Activated CD8-positive, alpha-beta memory T cell treated with anti-CD3 and anti-CD28 coated beads, Interleukin-2, amount 10 ng/mL, durations not matched to agents 7 days and 5 days (primary cell): ENCODE results near the gene ZNF628. TPM values are rescaled to one million over a fixed set of nuclear protein-coding genes. Genes with fewer than 3 reads are reported as not detected.

Experiments used
- ATAC-seq: fragments of 150-1000 bp; cut with Tn5 transposase; one replicate; pipeline ENCODE4 v1.10.0; 2021; ENCODE audit warnings: moderate library complexity
- CTCF ChIA-PET: fragments of 350-600 bp; sonication (Branson Sonifier 250); formaldehyde crosslinking; loops from one replicate; lab custom pipeline; 2021; ENCODE audit warnings: antibody characterized with exemption; lab: Charles Lee
- DNase-seq: peaks from one replicate; pipeline ENCODE4 v3.0.0-alpha.2; 2020
- H3K27ac Mint-ChIP-seq: one replicate; pipeline ENCODE4 v1.8.0; 2021; ENCODE audit warnings: mild to moderate bottlenecking, mixed read lengths
- H3K27me3 Mint-ChIP-seq: one replicate; pipeline ENCODE4 v1.8.0; 2021; ENCODE audit warnings: mixed read lengths
- H3K36me3 Mint-ChIP-seq: one replicate; pipeline ENCODE4 v1.8.0; 2021; ENCODE audit warnings: mild to moderate bottlenecking, mixed read lengths
- H3K4me1 Mint-ChIP-seq: one replicate; pipeline ENCODE4 v1.8.0; 2021; ENCODE audit warnings: mixed read lengths
- H3K4me3 Mint-ChIP-seq: one replicate; pipeline ENCODE4 v1.8.0; 2021; ENCODE audit warnings: mild to moderate bottlenecking, moderate library complexity, mixed read lengths
- H3K9me3 Mint-ChIP-seq: one replicate; pipeline ENCODE4 v1.8.0; 2022; ENCODE audit warnings: low read depth, mixed read lengths
- total RNA-seq, 2 experiments: library from RNA; stranded (reverse); gene quantifications; one replicate each; pipeline ENCODE4 v1.2.3, GENCODE V29; 2021

The ZNF628 gene
- total RNA-seq, 2 experiments from 2014 or later: 8.8 to 8.9 TPM

DNA sequence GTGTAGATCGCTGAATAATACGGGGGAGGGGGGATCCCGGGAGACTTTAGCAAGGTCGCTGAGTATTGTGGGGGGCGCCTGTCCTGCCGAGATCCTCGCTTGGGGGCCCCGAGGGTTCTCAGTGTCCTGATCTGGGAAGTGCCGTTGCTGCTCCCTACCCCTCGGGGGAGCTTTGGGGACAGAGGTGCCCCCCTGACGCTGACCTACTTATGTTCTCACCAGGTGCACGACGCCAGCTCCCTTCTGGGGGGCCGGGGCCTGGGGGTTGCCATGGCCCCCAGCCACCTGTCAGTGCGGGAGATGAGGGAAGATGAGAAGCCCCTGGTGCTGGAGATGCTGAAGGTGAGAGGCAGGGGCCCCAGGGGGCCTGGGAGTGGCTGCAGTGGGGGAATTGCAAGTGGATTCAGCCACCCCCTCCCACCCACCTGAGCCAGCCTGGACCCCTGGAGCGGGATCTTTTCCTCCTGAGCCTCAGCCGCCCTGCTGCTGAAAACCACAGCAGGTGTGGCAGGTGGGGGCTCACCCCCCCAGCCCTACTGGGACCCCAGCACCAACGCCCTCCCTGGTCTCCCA is 9.1 kb downstream of the ZNF628 start:
- Mint-ChIP-seq H3K36me3 (peaks cover 2% of the 10 kb centered on the region), H3K4me3 (peak overlapping the region; percentile 73), H3K27me3 (no peaks in the 10 kb centered on the region), H3K9me3 (no peaks in the 10 kb centered on the region), H3K27ac (peak overlapping the region; percentile 70), H3K4me1 (peaks cover 6% of the 10 kb centered on the region)
- no peak for ATAC-seq
- DNase-seq: no peak
- CTCF ChIA-PET: interaction anchor here (0.8 to 5.2 kb wide), 7 partner anchors 9 to 345 kb away, joined by 3 to 42 read pairs (median 5); partner anchors contain the start of gene ZNF628

DNA sequence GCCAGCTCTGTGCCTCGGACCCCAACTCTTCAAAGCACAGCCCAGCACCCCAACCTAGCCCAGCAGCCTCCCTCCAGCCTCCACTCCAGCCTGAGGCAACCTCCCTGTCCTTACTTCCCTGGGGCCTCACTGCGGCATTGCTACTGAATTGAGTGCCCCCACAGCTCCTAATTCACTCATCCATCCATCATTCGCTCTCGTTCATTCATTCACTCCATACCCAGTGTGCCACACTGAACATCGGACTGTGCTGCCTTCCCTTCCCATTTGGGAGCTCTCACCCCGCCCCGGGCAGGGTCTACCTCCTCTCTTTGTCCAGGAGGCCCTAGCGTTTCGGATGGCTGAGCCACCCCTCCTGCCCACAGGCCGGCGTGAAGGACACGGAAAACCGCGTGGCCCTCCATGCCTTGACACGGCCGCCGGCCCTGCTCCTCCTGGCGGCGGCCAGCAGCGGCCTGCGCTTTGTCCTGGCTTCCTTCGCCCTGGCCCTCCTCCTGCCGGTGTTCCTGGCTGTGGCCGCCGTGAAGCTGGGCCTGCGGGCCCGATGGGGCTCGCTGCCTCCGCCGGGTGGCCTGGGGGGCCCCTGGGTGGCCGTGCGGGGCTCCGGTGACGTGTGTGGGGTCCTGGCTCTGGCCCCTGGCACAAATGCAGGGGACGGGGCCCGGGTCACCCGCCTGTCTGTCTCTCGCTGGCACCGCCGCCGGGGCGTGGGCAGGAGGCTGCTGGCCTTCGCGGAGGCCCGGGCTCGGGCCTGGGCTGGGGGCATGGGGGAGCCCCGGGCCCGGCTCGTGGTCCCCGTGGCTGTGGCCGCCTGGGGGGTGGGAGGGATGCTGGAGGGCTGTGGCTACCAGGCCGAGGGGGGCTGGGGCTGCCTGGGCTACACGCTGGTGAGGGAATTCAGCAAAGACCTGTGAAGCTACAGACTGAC is 9.9 kb downstream of the ZNF628 start:
- no peaks in the 10 kb centered on the region for H3K9me3 Mint-ChIP-seq
- DNase-seq (no peak), ATAC-seq (no peak)
- H3K36me3 Mint-ChIP-seq: peaks cover 2% of the 10 kb centered on the region
- H3K4me1 Mint-ChIP-seq: peaks cover 6% of the 10 kb centered on the region
- H3K4me3 Mint-ChIP-seq: peak overlapping the region; percentile 73
- H3K27ac Mint-ChIP-seq: peak overlapping the region; percentile 59
- CTCF ChIA-PET: interaction anchor here (0.7 to 5.2 kb wide), 7 partner anchors 10 to 345 kb away, joined by 3 to 42 read pairs (median 5); partner anchors contain the start of gene ZNF628
- H3K27me3 Mint-ChIP-seq: no peaks in the 10 kb centered on the region

DNA sequence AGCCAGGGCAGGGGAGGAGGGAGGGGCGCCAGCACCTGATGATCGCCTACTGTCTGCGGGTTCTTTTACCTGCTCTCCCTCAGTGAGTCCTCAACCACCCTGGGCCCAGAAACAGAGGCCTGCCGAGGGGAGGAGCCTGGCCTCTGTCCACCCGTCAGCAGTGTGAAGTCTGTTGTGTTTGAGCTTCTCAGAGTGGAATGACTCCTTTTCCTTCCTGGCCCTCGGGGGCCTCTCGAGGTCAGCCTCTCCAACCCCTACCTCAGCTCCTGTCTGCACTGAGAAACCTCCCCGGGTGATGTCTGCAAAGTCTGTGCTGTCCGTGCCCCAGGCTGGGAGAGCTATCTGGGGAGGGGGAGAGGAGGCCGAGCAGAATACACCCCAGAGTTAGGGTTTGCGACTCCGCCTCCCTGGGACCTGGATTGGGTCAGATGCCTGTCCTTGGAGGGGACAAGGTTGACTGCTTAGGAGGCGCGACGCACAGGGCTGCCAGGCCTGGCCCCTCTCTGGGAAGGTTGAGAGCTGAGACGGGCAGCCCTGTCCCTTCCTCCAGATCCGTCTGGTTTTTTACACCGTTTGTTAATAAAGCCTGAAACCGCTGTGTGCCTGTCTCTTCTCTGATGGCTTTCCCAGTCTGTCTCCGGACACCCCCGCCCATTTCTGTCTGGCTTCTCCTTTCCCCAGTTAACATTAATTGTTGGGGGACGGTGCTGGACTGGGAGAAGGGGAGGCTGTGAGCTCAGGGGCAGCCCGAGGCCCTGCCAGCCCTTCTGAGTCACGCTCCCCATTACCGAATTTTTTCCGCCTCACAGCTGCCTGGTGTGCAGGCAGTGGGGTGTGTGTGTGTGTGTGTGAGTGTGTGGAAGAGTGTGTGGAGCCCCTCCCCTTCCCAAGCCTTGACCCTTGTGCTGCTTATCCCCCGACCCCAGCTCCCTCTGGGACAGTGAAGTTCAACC is 10.8 kb downstream of the ZNF628 start:
- CTCF ChIA-PET: interaction anchor here (0.7 to 5.2 kb wide), 5 partner anchors 10 to 346 kb away, joined by 3 to 42 read pairs (median 5); partner anchors contain the start of gene ZNF628
- DNase-seq (no peak), ATAC-seq (peak; percentile 20)
- Mint-ChIP-seq H3K36me3 (peaks cover 2% of the 10 kb centered on the region), H3K9me3 (no peaks in the 10 kb centered on the region), H3K27me3 (no peaks in the 10 kb centered on the region), H3K4me1 (peaks cover 6% of the 10 kb centered on the region), H3K27ac (no peak overlapping the region), H3K4me3 (no peak overlapping the region)

DNA sequence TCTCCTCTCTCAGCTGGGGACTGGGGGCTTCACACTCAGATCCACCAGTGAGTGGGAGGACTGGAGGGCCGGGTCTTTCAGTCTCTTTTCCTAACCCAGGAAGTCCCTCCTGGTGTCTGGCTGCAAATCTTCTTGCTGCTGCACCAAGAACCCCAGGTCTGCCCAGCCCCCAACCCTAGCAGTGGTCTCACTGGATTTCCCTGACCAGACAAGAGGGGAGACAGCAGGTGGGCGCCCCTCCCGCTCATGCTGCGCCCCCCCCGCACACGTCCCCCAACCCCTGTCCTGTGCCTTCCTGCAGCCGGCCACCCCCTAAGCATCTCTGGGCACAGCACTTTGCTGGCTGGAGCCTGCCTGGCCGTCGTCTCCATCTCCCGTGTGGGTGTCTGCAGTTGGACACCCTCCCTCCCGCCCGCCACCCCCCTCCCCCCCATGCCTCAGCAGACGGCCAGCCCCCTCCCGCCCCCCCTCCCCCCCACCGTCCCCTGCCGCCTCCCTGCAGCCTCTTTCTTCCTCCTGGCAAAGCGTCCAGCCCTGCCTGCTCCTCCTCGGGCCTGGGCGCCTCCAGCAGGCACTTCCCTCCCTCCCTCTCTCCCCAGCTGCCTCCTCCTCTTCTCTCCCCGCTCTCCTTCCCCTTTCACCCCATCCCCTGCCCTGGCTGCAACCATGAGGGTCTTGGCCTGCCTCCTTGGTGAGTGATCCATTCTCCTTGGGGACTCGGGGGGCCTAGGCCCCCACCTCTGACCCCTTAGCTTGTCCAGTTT is 11.7 kb downstream of the ZNF628 start, which contains the start of gene SSC5D:
Gene SSC5D, plus strand, starts transcription at position 513 of the 764 bp plus-strand sequence. Its CDS starts 154 bp downstream, at position 667.
- no peak within 1 kb of the TSS for H3K4me3 Mint-ChIP-seq
- no peaks in the 10 kb centered on the region for H3K36me3 Mint-ChIP-seq
- ATAC-seq (no peak), DNase-seq (no peak)
- peaks cover 6% of the 10 kb centered on the region for H3K4me1 Mint-ChIP-seq
- H3K9me3 Mint-ChIP-seq: no peaks in the 10 kb centered on the region
- peaks cover 3% of the 10 kb centered on the region for H3K27me3 Mint-ChIP-seq
- CTCF ChIA-PET: interaction anchor here (1.0 to 4.2 kb wide), 2 partner anchors 16 to 347 kb away, joined by 5 to 42 read pairs; no protein-coding TSS in a partner anchor
- no peak within 1 kb of the TSS for H3K27ac Mint-ChIP-seq

DNA sequence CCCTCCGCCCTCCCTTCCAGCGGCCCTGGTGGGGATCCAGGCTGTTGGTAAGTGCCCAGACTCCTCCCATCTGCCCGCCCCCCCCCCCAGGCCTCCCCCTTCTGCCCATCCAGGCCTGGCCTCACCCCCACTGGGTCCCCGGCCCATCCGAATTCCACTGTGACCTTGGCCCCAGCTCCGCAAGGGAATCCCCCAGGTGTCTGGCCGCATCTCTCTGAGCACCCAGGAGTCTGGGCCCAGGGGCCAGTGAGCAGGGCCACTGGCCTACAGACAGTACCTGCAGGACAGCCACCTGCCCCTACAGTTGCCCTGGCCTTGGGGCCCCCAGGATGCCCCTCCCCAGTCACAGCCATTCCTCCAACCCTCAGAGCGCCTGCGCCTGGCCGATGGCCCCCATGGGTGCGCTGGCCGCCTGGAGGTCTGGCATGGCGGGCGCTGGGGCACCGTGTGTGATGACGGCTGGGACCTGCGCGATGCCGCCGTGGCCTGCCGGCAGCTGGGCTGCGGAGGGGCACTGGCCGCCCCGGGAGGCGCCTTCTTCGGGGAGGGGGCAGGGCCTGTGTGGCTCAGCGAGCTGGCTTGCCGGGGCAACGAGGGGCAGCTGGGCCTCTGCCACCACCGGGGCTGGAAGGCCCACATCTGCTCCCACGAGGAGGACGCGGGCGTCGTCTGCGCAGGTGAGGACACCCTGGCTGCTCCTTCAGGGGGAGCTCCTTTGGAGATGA is 12.7 kb downstream of the ZNF628 start:
- CTCF ChIA-PET: interaction anchor here (1.0 to 6.4 kb wide), 2 partner anchors 15 to 117 kb away, joined by 3 to 45 read pairs; no protein-coding TSS in a partner anchor
- DNase-seq: no peak
- H3K27me3 Mint-ChIP-seq: peaks cover 5% of the 10 kb centered on the region
- no peak overlapping the region for H3K4me3 Mint-ChIP-seq
- H3K4me1 Mint-ChIP-seq: peaks cover 6% of the 10 kb centered on the region
- H3K36me3 Mint-ChIP-seq: no peaks in the 10 kb centered on the region
- no peak for ATAC-seq
- no peaks in the 10 kb centered on the region for H3K9me3 Mint-ChIP-seq
- H3K27ac Mint-ChIP-seq: no peak overlapping the region

DNA sequence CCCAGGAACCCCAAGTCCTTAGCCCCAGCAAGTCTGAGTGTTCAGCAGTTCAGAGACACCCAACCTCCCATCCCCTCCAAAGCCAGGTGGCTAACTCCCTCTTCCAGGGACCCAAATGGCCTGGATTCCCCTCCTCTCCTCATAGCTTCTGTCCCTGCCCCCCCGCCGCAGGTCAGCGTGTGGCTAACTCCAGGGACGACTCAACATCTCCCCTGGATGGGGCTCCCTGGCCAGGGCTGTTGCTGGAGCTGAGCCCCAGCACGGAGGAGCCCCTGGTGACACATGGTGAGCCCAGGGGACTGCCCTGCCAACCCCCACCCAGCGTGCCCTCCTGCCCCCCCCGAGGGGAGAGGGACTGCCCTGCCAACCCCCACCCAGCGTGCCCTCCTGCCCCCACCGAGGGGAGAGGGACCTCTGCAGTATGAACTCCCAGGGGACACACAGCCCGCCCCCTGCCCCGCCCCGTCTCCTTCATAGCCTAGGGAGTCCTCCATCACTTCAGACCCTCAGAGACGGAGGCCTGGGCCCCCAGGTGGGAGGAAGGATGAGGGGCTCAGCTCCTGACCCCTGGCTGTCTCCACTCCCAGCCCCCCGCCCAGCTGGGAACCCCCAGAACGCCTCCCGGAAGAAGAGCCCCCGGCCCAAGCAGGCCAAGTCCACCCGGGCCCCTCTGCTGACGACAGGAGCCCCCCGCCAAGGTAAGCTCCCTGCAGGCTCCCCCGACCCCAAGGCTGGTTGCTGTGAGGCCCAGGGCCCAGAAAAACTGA is 13.5 kb downstream of the ZNF628 start:
- DNase-seq (no peak), ATAC-seq (no peak)
- no peak overlapping the region for H3K4me3 Mint-ChIP-seq
- no peak overlapping the region for H3K27ac Mint-ChIP-seq
- CTCF ChIA-PET: interaction anchor here (1.0 to 6.4 kb wide), 2 partner anchors 15 to 116 kb away, joined by 3 to 45 read pairs; no protein-coding TSS in a partner anchor
- H3K27me3 Mint-ChIP-seq: peaks cover 5% of the 10 kb centered on the region
- H3K4me1 Mint-ChIP-seq: peaks cover 5% of the 10 kb centered on the region
- H3K9me3 Mint-ChIP-seq: no peaks in the 10 kb centered on the region
- H3K36me3 Mint-ChIP-seq: no peaks in the 10 kb centered on the region

DNA sequence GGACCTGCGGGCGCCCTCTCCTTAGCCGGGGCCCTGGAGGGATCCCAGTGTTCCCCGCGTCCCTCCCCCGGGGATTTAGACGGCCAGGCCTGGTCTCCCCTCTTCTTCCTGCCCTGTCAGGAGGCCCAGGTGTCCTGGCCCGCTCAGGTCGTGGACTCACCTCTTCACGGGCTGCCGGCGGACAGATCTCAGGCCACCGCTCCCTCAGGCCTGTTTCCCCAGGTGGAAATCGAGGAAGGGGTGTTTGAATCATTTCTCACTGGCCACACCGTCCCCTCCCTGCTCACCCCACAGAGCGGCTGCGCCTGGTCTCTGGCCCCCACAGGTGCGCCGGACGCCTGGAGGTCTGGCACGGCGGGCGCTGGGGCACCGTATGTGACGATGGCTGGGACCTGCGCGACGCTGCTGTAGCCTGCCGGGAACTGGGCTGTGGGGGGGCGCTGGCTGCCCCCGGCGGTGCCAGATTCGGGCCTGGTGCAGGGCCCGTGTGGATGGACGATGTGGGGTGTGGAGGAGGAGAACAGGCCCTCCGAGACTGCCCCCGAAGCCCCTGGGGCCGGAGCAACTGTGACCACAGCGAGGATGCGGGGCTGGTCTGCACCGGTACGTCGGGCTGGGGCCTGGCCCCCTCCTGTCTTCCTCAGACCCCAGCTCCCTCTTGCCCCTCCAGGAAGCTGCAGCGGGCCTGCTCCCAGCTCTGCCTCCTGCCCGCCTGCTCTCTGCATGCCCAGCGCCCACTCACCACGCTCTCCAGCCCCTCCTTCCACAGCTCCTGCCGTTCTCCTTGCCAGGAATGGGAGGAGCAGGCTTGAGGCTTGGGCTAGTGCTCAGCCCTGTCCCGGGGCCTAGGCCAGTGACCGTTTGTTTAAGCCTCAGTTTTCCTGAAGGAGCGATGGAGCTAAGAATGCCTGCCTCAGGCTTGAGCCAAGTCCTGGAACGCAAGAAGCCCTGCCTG is 14.3 kb downstream of the ZNF628 start:
- Mint-ChIP-seq H3K27me3 (peaks cover 5% of the 10 kb centered on the region), H3K4me1 (peaks cover 5% of the 10 kb centered on the region), H3K36me3 (no peaks in the 10 kb centered on the region), H3K9me3 (no peaks in the 10 kb centered on the region), H3K4me3 (no peak overlapping the region), H3K27ac (no peak overlapping the region)
- DNase-seq: no peak
- no peak for ATAC-seq
- CTCF ChIA-PET: interaction anchor here (1.3 to 6.4 kb wide), 2 partner anchors 14 to 350 kb away, joined by 4 to 45 read pairs; no protein-coding TSS in a partner anchor

DNA sequence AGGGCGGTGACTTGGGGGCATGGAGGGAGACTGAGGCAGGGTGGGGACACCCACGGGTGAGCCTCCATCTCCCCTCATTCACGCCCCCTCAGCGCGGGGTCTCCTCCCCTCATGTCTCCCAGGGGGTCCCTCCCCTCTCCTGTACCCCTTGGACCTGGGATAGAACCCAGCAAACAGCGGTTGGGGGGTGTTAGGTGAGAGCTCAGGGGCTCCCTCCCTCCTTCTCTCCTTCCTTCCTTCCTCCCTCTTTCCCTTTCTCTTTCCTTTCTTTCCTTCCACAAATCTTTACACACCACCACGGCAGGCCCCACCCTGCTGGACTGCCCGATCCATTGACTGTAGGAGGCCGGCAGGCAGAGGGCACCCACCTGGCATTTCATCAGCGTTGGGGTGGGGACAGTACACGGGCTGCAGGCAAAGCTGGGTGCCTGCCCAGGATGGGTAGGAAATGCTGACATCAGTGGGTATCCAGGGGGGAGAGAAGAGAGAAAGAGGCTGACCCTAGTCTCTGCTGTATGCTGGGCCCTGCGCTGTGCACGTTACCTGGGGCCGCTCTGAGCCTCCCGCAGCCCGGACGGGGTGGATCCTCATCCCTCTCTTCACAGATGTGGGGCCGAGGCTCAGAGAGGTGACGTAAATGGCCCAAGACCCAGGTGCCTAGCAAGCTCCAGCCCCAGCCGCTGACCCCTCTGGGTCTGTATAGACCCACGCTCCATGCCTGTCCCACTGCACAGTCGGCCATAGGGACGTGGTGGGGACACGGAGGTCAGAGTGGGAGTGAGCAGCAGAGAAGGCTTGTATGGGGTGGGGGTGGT is 15.3 kb downstream of the ZNF628 start:
- Mint-ChIP-seq H3K27me3 (peaks cover 5% of the 10 kb centered on the region), H3K4me3 (no peak overlapping the region), H3K36me3 (no peaks in the 10 kb centered on the region), H3K4me1 (no peaks in the 10 kb centered on the region), H3K9me3 (no peaks in the 10 kb centered on the region), H3K27ac (no peak overlapping the region)
- DNase-seq: no peak
- no peak for ATAC-seq
- CTCF ChIA-PET: interaction anchor here (1.3 to 6.4 kb wide), 3 partner anchors 13 to 351 kb away, joined by 3 to 45 read pairs (median 4); no protein-coding TSS in a partner anchor

DNA sequence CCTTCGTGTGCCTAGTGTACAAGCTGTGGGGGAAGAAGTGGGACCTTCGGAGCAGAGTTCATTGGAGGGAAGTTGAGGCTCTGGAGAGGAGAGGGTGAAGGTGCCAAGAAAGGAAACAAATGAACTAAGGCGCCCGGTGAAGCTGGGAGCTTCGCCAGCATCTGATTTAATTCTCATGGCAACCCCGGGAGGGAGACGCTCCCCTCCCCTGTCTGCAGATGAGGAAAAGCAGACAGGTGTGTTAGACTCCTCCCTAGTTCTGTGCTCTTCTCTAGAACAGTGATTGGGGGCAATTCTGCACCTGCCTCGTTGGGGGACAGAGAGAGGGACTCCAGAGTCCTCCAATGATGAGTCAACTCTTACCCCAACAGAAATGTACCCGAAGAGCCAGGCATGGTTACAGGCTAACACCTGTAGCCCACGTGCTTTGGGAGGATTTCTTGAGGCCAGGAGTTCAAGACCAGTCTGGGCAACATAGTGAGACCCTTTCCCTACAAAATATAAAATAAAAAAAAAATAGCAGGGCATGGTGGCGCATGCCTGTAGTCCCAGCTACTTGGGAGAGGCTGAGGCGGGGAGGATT is 16.0 kb downstream of the ZNF628 start:
- DNase-seq: no peak
- Mint-ChIP-seq H3K4me3 (no peak overlapping the region), H3K27ac (no peak overlapping the region), H3K4me1 (no peaks in the 10 kb centered on the region), H3K27me3 (peaks cover 5% of the 10 kb centered on the region), H3K9me3 (no peaks in the 10 kb centered on the region), H3K36me3 (no peaks in the 10 kb centered on the region)
- CTCF ChIA-PET: interaction anchor here (0.8 to 6.4 kb wide), 4 partner anchors 9 to 191 kb away, joined by 3 to 45 read pairs (median 3); no protein-coding TSS in a partner anchor
- ATAC-seq: no peak
